Suprapubic skin (tissue), 4 donors: Measurements from ENCODE around the gene LRPAP1. TPM values are rescaled to one million over a fixed set of nuclear protein-coding genes. Genes with fewer than 3 reads are reported as not detected.

Source experiments
- DNase-seq, 2 donors: peaks; one replicate each; pipeline ENCODE4 v3.0.0-alpha.2; 2019; ENCODE audit warnings: low spot score in 2 of 2
- H3K27ac ChIP-seq: fragments of 200-600 bp; sonication (generic); one replicate; pipeline ENCODE4 v1.5.1; 2019
- H3K27me3 ChIP-seq: fragments of 200-600 bp; sonication (generic); one replicate; pipeline ENCODE4 v1.5.1; 2019
- H3K36me3 ChIP-seq: fragments of 200-600 bp; sonication (generic); one replicate; pipeline ENCODE4 v1.5.1; 2019
- H3K4me1 ChIP-seq: fragments of 200-600 bp; sonication (generic); one replicate; pipeline ENCODE4 v1.5.1; 2019
- H3K4me3 ChIP-seq: fragments of 200-600 bp; sonication (generic); one replicate; pipeline ENCODE4 v1.5.1; 2019; ENCODE audit warnings: mild to moderate bottlenecking
- H3K9me3 ChIP-seq: fragments of 200-600 bp; sonication (generic); one replicate; pipeline ENCODE4 v1.5.1; 2019
- CTCF ChIP-seq, 2 donors: fragments of 200-600 bp in 1 of 2; fragments of 450-650 bp in 1 of 2; sonication (generic) in 1 of 2; IDR thresholded peaks; one replicate each; pipeline ENCODE4 v1.5.1; 2016 to 2019; ENCODE audit warnings: antibody characterized with exemption in 2 of 2, mild to moderate bottlenecking in 1 of 2, moderate library complexity in 1 of 2
- EP300 ChIP-seq: sonication (generic); formaldehyde crosslinking; IDR thresholded peaks from one replicate; pipeline ENCODE4 v1.6.1; 2017; ENCODE audit warnings: antibody characterized with exemption
- POLR2A ChIP-seq, 2 donors: fragments of 450-650 bp; IDR thresholded peaks; one replicate each; pipeline ENCODE4 v1.6.1; 2017; ENCODE audit warnings: antibody characterized with exemption in 2 of 2, mild to moderate bottlenecking in 2 of 2, moderate library complexity in 2 of 2
- POLR2AphosphoS5 ChIP-seq, 3 donors: sonication (generic); formaldehyde crosslinking; IDR thresholded peaks; one replicate each; pipeline ENCODE4 v1.6.1; 2017; ENCODE audit warnings: antibody characterized with exemption in 3 of 3
- WGBS: methylation state at CpG from one replicate; pipeline ENCODE4 v1.1.5; 2018; 5-methylcytosine and 5-hydroxymethylcytosine counted together
- total RNA-seq, 4 donors: library from RNA; depleted of rRNA; stranded (reverse); fragments of >200 nt; gene quantifications; one replicate each; pipeline ENCODE4 v1.1.0, GENCODE V29; 2016

The LRPAP1 gene
- total RNA-seq, 4 donors from 2014 or later, result 88.8 to 114 (median 95.5) TPM

DNA sequence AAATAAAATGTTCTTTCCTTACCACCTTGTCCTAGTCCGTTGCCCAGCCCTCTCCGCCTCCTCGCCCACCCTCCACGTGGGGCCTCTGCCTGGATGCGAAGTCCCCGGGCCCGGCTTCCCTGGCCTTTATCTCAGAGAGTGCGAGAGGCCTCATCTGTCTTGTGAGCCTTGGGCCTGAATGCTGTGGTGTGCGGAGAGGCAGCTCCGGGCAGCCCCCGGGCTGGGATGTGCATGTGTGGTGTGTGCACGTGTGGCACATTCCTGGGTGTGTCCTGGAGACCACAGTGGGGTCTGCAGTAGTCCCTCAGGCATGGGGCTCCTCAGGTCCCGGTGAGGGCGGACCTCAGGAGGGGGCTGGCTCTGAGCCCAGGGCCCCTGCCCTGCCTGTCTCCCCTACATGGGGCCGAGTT is 37.8 kb downstream of the LRPAP1 start:
- WGBS, result 43% methylated on average over 8 of the region's 15 CpGs
- peaks cover 58% of the 10 kb centered on the region for H3K27me3 ChIP-seq

GRCh38 chr4:3493720-3494461 is 38.3 kb downstream of the LRPAP1 start:
- no peak for DNase-seq
- Histone ChIP-seq H3K27ac (no peak overlapping the region), H3K27me3 (peaks cover 64% of the 10 kb centered on the region), H3K4me1 (no peaks in the 10 kb centered on the region), H3K4me3 (no peak overlapping the region), H3K9me3 (no peaks in the 10 kb centered on the region), H3K36me3 (no peaks in the 10 kb centered on the region)
- TF ChIP-seq EP300, result no peak
- TF ChIP-seq CTCF (IDR thresholded peaks at IDR 0.05), result no peak
- TF ChIP-seq POLR2AphosphoS5 (IDR thresholded peaks at IDR 0.05), result no peak
- no peak for TF ChIP-seq POLR2A (IDR thresholded peaks at IDR 0.05)
- WGBS, result 73% methylated on average over 5 of the region's 20 CpGs

More for the DNA sequence above, 37.8 kb downstream of the LRPAP1 start:
- no peak for DNase-seq
- no peak overlapping the region for H3K4me3 ChIP-seq
- TF ChIP-seq POLR2A (IDR thresholded peaks at IDR 0.05) (no peak), POLR2AphosphoS5 (IDR thresholded peaks at IDR 0.05) (no peak)
- H3K36me3 ChIP-seq, result no peaks in the 10 kb centered on the region
- no peaks in the 10 kb centered on the region for H3K9me3 ChIP-seq
- H3K4me1 ChIP-seq, result no peaks in the 10 kb centered on the region
- no peak overlapping the region for H3K27ac ChIP-seq

GRCh38 chr4:3492741-3493719 is 39.2 kb downstream of the LRPAP1 start:
- no peak for DNase-seq
- no peaks in the 10 kb centered on the region for H3K9me3 ChIP-seq
- H3K4me1 ChIP-seq, result no peaks in the 10 kb centered on the region
- H3K27ac ChIP-seq, result no peak overlapping the region
- H3K36me3 ChIP-seq, result no peaks in the 10 kb centered on the region
- peaks cover 70% of the 10 kb centered on the region for H3K27me3 ChIP-seq
- H3K4me3 ChIP-seq, result no peak overlapping the region
- no CpG with 5 or more reads among the region's 55 CpGs for WGBS
- TF ChIP-seq CTCF (IDR thresholded peaks at IDR 0.05), result no peak
- TF ChIP-seq EP300, result no peak
- no peak for TF ChIP-seq POLR2A (IDR thresholded peaks at IDR 0.05)

- peaks cover 74% of the 10 kb centered on the region for H3K27me3 ChIP-seq
- H3K27ac ChIP-seq, result no peak overlapping the region
- no peak for DNase-seq
- no peak overlapping the region for H3K4me3 ChIP-seq
- no peak for TF ChIP-seq CTCF (IDR thresholded peaks at IDR 0.05)
- TF ChIP-seq POLR2AphosphoS5 (IDR thresholded peaks at IDR 0.05), result no peak
- no peak for TF ChIP-seq POLR2A (IDR thresholded peaks at IDR 0.05)
- no peak for TF ChIP-seq EP300
- no peaks in the 10 kb centered on the region for H3K9me3 ChIP-seq
- no peaks in the 10 kb centered on the region for H3K4me1 ChIP-seq
- 48% methylated on average over 17 of the region's 17 CpGs for WGBS
- H3K36me3 ChIP-seq, result no peaks in the 10 kb centered on the region
These were observed 40.4 kb downstream of the LRPAP1 start for GRCh38 chr4:3491681-3492405.

GRCh38 chr4:3489451-3489962 is 42.7 kb downstream of the LRPAP1 start:
- no peaks in the 10 kb centered on the region for H3K36me3 ChIP-seq
- H3K4me1 ChIP-seq, result peaks cover 13% of the 10 kb centered on the region
- peaks cover 82% of the 10 kb centered on the region for H3K27me3 ChIP-seq
- no peak for DNase-seq
- TF ChIP-seq CTCF (IDR thresholded peaks at IDR 0.05) (no peak), POLR2AphosphoS5 (IDR thresholded peaks at IDR 0.05) (no peak), EP300 (no peak), POLR2A (IDR thresholded peaks at IDR 0.05) (no peak)
- no peak overlapping the region for H3K4me3 ChIP-seq
- no peak overlapping the region for H3K27ac ChIP-seq
- WGBS, result 58% methylated on average over 10 of the region's 20 CpGs
- no peaks in the 10 kb centered on the region for H3K9me3 ChIP-seq
